Measurements from ENCODE around the gene JUN. TPM values are rescaled to one million over a fixed set of nuclear protein-coding genes. Genes with fewer than 3 reads are reported as not detected.

JUN gene
- total and polyA plus RNA-seq, 2 of the 13 experiments (the other 11 are each of a cell fraction or from before 2014, with no cell fraction given) = 18.2 to 22.3 TPM

- TF ChIP-seq ZNF576 (CRISPR knock-in tag; IDR thresholded peaks at IDR 0.05) = no peak
- peak; percentile 50; the same call in 1 of the 2 replicates for TF ChIP-seq SOX5 (CRISPR knock-in tag; IDR thresholded peaks at IDR 0.05; ENCODE audit: borderline replicate concordance)
- TF ChIP-seq MED8 (CRISPR knock-in tag; IDR thresholded peaks at IDR 0.05; ENCODE audit: insufficient replicate concordance) = peak; percentile 36
- TF ChIP-seq FOXK2 (IDR thresholded peaks at IDR 0.05) = no peak
- no peak for TF ChIP-seq TEAD2 (CRISPR knock-in tag; IDR thresholded peaks at IDR 0.05)
- TF ChIP-seq RBAK (CRISPR knock-in tag; IDR thresholded peaks at IDR 0.05) = no peak
- TF ChIP-seq CENPX (CRISPR knock-in tag; IDR thresholded peaks at IDR 0.05) = no peak
- TF ChIP-seq ZSCAN9 (CRISPR knock-in tag; IDR thresholded peaks at IDR 0.05; ENCODE audit: borderline replicate concordance) = no peak
- TF ChIP-seq ZNF800 (CRISPR knock-in tag; IDR thresholded peaks at IDR 0.05) = peak; percentile 46; the same call in 1 of the 2 replicates
- peak; percentile 34; the same call in 1 of the 2 replicates for TF ChIP-seq HDAC2 (CRISPR knock-in tag; IDR thresholded peaks at IDR 0.05)
- no peak for TF ChIP-seq SNRNP70 (IDR thresholded peaks at IDR 0.05; ENCODE audit: low read depth, low read length)
- peak; percentile 36; the same call in 1 of the 2 replicates for TF ChIP-seq ZNF142 (CRISPR knock-in tag; IDR thresholded peaks at IDR 0.05)
- peak; percentile 77 for TF ChIP-seq ZNF124 (CRISPR knock-in tag; IDR thresholded peaks at IDR 0.05)
- peak; percentile 77 for TF ChIP-seq HNRNPLL (IDR thresholded peaks at IDR 0.05; ENCODE audit: low read depth, low read length, poor library complexity, severe bottlenecking)
- peak; percentile 75; the same call in 1 of the 2 replicates for TF ChIP-seq MYPOP (CRISPR knock-in tag; IDR thresholded peaks at IDR 0.05)
Measured at GRCh38 chr1:58816072-58816746, 32.4 kb upstream of the JUN start (continued).

Measured in HepG2 (cell line).